GM12878 (cell line): Measurements from ENCODE around the gene IER2. TPM values are rescaled to one million over a fixed set of nuclear protein-coding genes. Genes with fewer than 3 reads are reported as not detected.
A peak's percentile ranks its signal among the peaks of the same experiment; 100 is the strongest.

Experiments
- ASH2L ChIP-seq: fragments of 300-600, 200-600 bp; sonication (generic); IDR thresholded peaks from 2 replicates; pipeline ENCODE4 v1.6.1; 2017; ENCODE audit warnings: low read depth, mild to moderate bottlenecking, borderline replicate concordance
- CTCF ChIP-seq, 3 experiments: IDR thresholded peaks in 2 of 3; conservative IDR thresholded peaks in 1 of 3; 2 replicates each; pipeline ENCODE4 v1.5.1; 2011; ENCODE audit warnings: low read depth in 3 of 3, low read length in 3 of 3, mild to moderate bottlenecking in 3 of 3, control low read depth in 2 of 3, moderate library complexity in 2 of 3, inconsistent platforms in 1 of 3, mixed read lengths in 1 of 3; ENCODE audit not compliant: control insufficient read depth in 2 of 3, insufficient read depth in 1 of 3; ENCODE audit errors: extremely low read depth in 1 of 3
- EP300 ChIP-seq, 2 experiments: fragments of 150-350 bp in 1 of 2; IDR thresholded peaks; 2 replicates each; pipeline ENCODE4 v1.6.1; 2011 to 2012; ENCODE audit warnings: low read depth in 2 of 2, low read length in 2 of 2, borderline replicate concordance in 1 of 2, improper control_type of control experiment in 1 of 2, inconsistent platforms in 1 of 2; ENCODE audit not compliant: control insufficient read depth in 1 of 2
- HCFC1 ChIP-seq: fragments of 150-350 bp; IDR thresholded peaks from 2 replicates; pipeline ENCODE4 v1.6.1; 2014; ENCODE audit warnings: low read length
- HDAC6 ChIP-seq: fragments of 200-600 bp; sonication (generic); IDR thresholded peaks from one replicate; pipeline ENCODE4 v1.8.0; 2017; ENCODE audit warnings: antibody characterized with exemption; ENCODE audit not compliant: unreplicated experiment
- HDGF ChIP-seq: fragments of 450-650 bp; IDR thresholded peaks from 2 replicates; pipeline ENCODE4 v1.6.1; 2016; ENCODE audit warnings: antibody characterized with exemption
- IRF5 ChIP-seq: fragments of 450-650 bp; IDR thresholded peaks from 2 replicates; pipeline ENCODE4 v1.6.1; 2017; ENCODE audit warnings: borderline replicate concordance
- JUNB ChIP-seq: IDR thresholded peaks from 2 replicates; pipeline ENCODE4 v1.6.1; 2016; ENCODE audit warnings: antibody characterized with exemption, mild to moderate bottlenecking
- KAT2A ChIP-seq: conservative IDR thresholded peaks from 2 replicates; pipeline ENCODE4 v1.6.1; 2011; ENCODE audit warnings: low read depth, low read length; ENCODE audit not compliant: control insufficient read depth
- KDM1A ChIP-seq: fragments of 200-600 bp; sonication (generic); IDR thresholded peaks from 2 replicates; pipeline ENCODE4 v1.6.1; 2016; ENCODE audit warnings: borderline replicate concordance
- LARP7 ChIP-seq: fragments of 450-650 bp; IDR thresholded peaks from 2 replicates; pipeline ENCODE4 v1.6.1; 2017; ENCODE audit warnings: mild to moderate bottlenecking
- MAX ChIP-seq: IDR thresholded peaks from 2 replicates; pipeline ENCODE4 v1.6.1; 2012; ENCODE audit warnings: low read depth, low read length, improper control_type of control experiment
- NBN ChIP-seq: fragments of 450-650 bp; IDR thresholded peaks from 2 replicates; pipeline ENCODE4 v1.6.1; 2016
- NFYA ChIP-seq: IDR thresholded peaks from 2 replicates; pipeline ENCODE4 v1.6.1; 2011; ENCODE audit warnings: low read depth, mild to moderate bottlenecking, low read length, improper control_type of control experiment, borderline replicate concordance
- NR2C1 ChIP-seq: fragments of 450-650 bp; IDR thresholded peaks from 2 replicates; pipeline ENCODE4 v1.6.1; 2017; ENCODE audit warnings: antibody characterized with exemption, mild to moderate bottlenecking, moderate library complexity
- PAX5 ChIP-seq: IDR thresholded peaks from 2 replicates; pipeline ENCODE4 v1.6.1; 2011; ENCODE audit warnings: low read depth, low read length, borderline replicate concordance
- REST ChIP-seq: IDR thresholded peaks from 2 replicates; pipeline ENCODE4 v1.6.1; 2012; ENCODE audit warnings: mild to moderate bottlenecking, low read depth, low read length
- SMAD5 ChIP-seq: IDR thresholded peaks from 2 replicates; pipeline ENCODE4 v1.6.1; 2016; ENCODE audit warnings: antibody characterized with exemption, low read depth
- SREBF1 ChIP-seq: IDR thresholded peaks from 2 replicates; pipeline ENCODE4 v1.6.1; 2012; ENCODE audit warnings: mild to moderate bottlenecking, low read length
- SREBF2 ChIP-seq: IDR thresholded peaks from 2 replicates; pipeline ENCODE4 v1.6.1; 2012; ENCODE audit warnings: mild to moderate bottlenecking, low read length
- WRNIP1 ChIP-seq: IDR thresholded peaks from 2 replicates; pipeline ENCODE4 v1.6.1; 2011; ENCODE audit warnings: low read depth, low read length, improper control_type of control experiment, borderline replicate concordance
- YY1 ChIP-seq: IDR thresholded peaks from 2 replicates; pipeline ENCODE4 v1.6.1; 2011; ENCODE audit warnings: low read depth, mild to moderate bottlenecking, low read length
- ZNF217 ChIP-seq: fragments of 450-650 bp; IDR thresholded peaks from 2 replicates; pipeline ENCODE4 v1.6.1; 2017; ENCODE audit warnings: antibody characterized with exemption, mild to moderate bottlenecking
- ZNF384 ChIP-seq: IDR thresholded peaks from 2 replicates; pipeline ENCODE4 v1.6.1; 2012; ENCODE audit warnings: low read depth, mild to moderate bottlenecking, low read length, improper control_type of control experiment, borderline replicate concordance
- ZNF622 ChIP-seq: fragments of 450-650 bp; IDR thresholded peaks from 2 replicates; pipeline ENCODE4 v1.6.1; 2017; ENCODE audit warnings: mild to moderate bottlenecking, inconsistent platforms
- polyA plus RNA-seq, 11 experiments: library from polyadenylated mRNA; depleted of rRNA in 4 of 11; unstranded in 6 of 11; stranded (reverse) in 5 of 11; fragments of >200 nt; fragmentation: Nextera tagmentation in 4 of 11; fragmentation: Illumina TruSeq in 1 of 11; extraction: Ambion mirVana in 4 of 11; extraction: Trizol in 1 of 11; gene quantifications; 1 replicate in 1 of 11; 2 replicates in 10 of 11; pipeline versions ENCODE4 v1.2.1 to v1.2.3, GENCODE V29; 2011 to 2016; ENCODE audit warnings: inconsistent platforms in 2 of 11, missing spikeins in 2 of 11, low read depth in 1 of 11
- total RNA-seq, 4 experiments: library from RNA; depleted of rRNA in 3 of 4; stranded (reverse); fragments of >200 nt in 3 of 4; fragmentation: Illumina TruSeq in 1 of 4; extraction: Trizol in 1 of 4; gene quantifications; 2 replicates each; pipeline versions ENCODE4 v1.2.1 to v1.2.3, GENCODE V29; 2013 to 2021

The IER2 gene
- total and polyA plus RNA-seq, 10 of the 15 experiments (the other 5 are each of a cell fraction or from before 2014, with no cell fraction given) = 2.8 to 94.5 (median 24.9) TPM

DNA sequence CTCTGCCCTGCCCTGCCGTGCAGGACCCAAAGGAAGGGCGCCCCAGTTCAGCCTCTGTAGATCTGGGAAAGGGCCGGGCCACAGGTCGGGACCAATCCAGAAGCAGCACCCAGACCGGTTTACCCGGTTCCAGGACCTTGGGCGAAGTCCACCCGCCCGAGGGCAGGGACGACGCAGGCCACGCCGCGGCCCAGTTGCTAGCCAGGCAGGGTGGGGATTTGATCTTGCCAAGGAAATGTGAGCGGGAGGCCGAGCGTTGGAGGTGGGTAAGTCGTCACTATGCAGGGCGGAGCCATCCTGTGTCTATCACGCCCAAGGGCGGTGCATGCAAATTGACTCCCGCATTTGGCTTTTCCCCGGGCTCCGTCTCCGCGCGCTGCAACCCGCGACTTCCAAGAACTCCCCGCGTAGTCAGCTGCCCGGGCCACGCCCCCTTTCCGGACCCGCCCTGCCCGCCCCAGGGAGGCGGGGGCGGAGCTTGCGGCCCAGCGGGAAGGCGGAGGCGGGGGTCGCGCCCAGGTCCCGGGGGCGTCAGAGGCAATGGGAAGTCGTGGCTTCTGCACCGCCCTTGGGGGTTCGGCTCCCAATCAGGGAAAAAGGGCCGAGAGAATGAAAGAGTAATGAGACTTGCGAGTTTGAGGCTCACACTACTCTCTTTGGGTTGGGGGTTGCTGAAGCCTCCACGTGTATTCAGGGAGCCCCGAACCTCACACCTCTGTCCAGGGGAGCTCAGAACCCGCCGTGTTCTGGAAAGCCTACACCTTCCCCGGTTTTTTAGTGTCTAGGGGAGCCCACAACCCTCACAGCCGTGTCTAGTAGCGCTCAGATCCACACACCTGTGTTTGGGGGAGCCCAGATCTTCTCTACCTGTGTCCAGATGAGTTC, 12.8 kb downstream of the IER2 start (continued):
- no peak for TF ChIP-seq CTCF (IDR thresholded peaks at IDR 0.05 in 2 of 3, conservative IDR thresholded peaks at IDR 0.05 in 1 of 3; ENCODE audit: control insufficient read depth in 2 of 3, extremely low read depth in 1 of 3, insufficient read depth in 1 of 3, low read depth in 3 of 3, low read length in 3 of 3)
- TF ChIP-seq WRNIP1 = no peak
- TF ChIP-seq YY1 = no peak
- no peak for TF ChIP-seq NR2C1
- TF ChIP-seq MAX = no peak
- no peak for TF ChIP-seq SREBF1
- no peak for TF ChIP-seq PAX5
- no peak for TF ChIP-seq IRF5
- TF ChIP-seq EP300 (IDR thresholded peaks at IDR 0.05; ENCODE audit: borderline replicate concordance in 1 of 2, control insufficient read depth in 1 of 2, low read depth in 2 of 2, low read length in 2 of 2) = no peak
- peak; percentile 84; the same call in 1 of the 2 replicates for TF ChIP-seq ZNF217
- no peak for TF ChIP-seq REST
- TF ChIP-seq LARP7 = no peak
- TF ChIP-seq HCFC1 = no peak
- TF ChIP-seq ASH2L = no peak
- TF ChIP-seq NBN = no peak
- TF ChIP-seq ZNF384 = no peak
- no peak for TF ChIP-seq KAT2A
- TF ChIP-seq ZNF622 = no peak
- no peak for TF ChIP-seq HDAC6
- TF ChIP-seq HDGF = peak; percentile 84; the same call in 1 of the 2 replicates
- TF ChIP-seq SREBF2 = no peak
- no peak for TF ChIP-seq KDM1A
- TF ChIP-seq SMAD5 = no peak
- TF ChIP-seq NFYA = no peak
- TF ChIP-seq JUNB = no peak
